SK-N-SH treated with all-trans-retinoic acid at 6 μM for 48 hours (cell line): Measurements from ENCODE around the gene OBP2A.

Source experiments
- ARNTL ChIP-seq: fragments of 450-650 bp; formaldehyde crosslinking; IDR thresholded peaks from 2 replicates; pipeline ENCODE4 v1.5.0; 2020; ENCODE audit warnings: low read depth, mild to moderate bottlenecking, moderate library complexity, borderline replicate concordance
- CSRNP3 ChIP-seq: fragments of 250-450 bp; sonication (Bioruptor Pico); IDR thresholded peaks from 2 replicates; pipeline ENCODE4 v1.5.1; 2021; ENCODE audit warnings: mild to moderate bottlenecking, moderate library complexity
- ISL1 ChIP-seq: fragments of 250-450 bp; sonication (Bioruptor Pico); IDR thresholded peaks from 2 replicates; pipeline ENCODE4 v2.1.2; 2022; ENCODE audit warnings: mild to moderate bottlenecking, moderate library complexity
- PPARA ChIP-seq: fragments of 250-450 bp; sonication (Bioruptor Pico); IDR thresholded peaks from 2 replicates; pipeline ENCODE4 v1.5.0; 2020; ENCODE audit warnings: mild to moderate bottlenecking, borderline replicate concordance
- RARB ChIP-seq: fragments of 250-450 bp; sonication (Bioruptor Pico); IDR thresholded peaks from 2 replicates; pipeline ENCODE4 v1.8.0; 2021; ENCODE audit warnings: mild to moderate bottlenecking, moderate library complexity
- ZC3H10 ChIP-seq: fragments of 250-450 bp; sonication (Bioruptor Pico); IDR thresholded peaks from 2 replicates; pipeline ENCODE4 v1.5.1; 2021; ENCODE audit warnings: mild to moderate bottlenecking, moderate library complexity
- ZFP3 ChIP-seq: fragments of 250-450 bp; sonication (Bioruptor Pico); IDR thresholded peaks from 2 replicates; pipeline ENCODE4 v1.5.0; 2020; ENCODE audit warnings: mild to moderate bottlenecking, moderate library complexity
- ZNF565 ChIP-seq: fragments of 450-650 bp; formaldehyde crosslinking; conservative IDR thresholded peaks from 2 replicates; pipeline ENCODE4 v1.5.0; 2020; ENCODE audit warnings: low read depth, mild to moderate bottlenecking, moderate library complexity

- TF ChIP-seq ZFP3 (no peak), ISL1 (CRISPR knock-in tag) (no peak), ZNF565 (CRISPR knock-in tag) (no peak), ZC3H10 (CRISPR knock-in tag) (no peak), PPARA (CRISPR knock-in tag) (no peak), ARNTL (CRISPR knock-in tag) (no peak), RARB (CRISPR knock-in tag) (no peak), CSRNP3 (CRISPR knock-in tag) (no peak)
Measured at GRCh38 chr9:135509458-135509857, 36.5 kb upstream of the OBP2A start.
